Measurements from ENCODE around the gene TMEM175.

TMEM175 gene

GRCh38 chr4:955931-956381 is 23.7 kb downstream of the TMEM175 start:
- H3K4me2 ChIP-seq (ENCODE audit: low read length), result no peak overlapping the region
- H3K9me3 ChIP-seq (ENCODE audit: control insufficient read depth, insufficient read depth, low read length), result no peaks in the 10 kb centered on the region
- H3K4me3 ChIP-seq (ENCODE audit: low read length), result no peak overlapping the region
- H3K4me1 ChIP-seq (ENCODE audit: control insufficient read depth, low read length), result no peaks in the 10 kb centered on the region
- no peaks in the 10 kb centered on the region for H3F3A ChIP-seq (ENCODE audit: control insufficient read depth, insufficient read depth)
- no peaks in the 10 kb centered on the region for H3K27me3 ChIP-seq (ENCODE audit: control insufficient read depth, low read length)
- no peaks in the 10 kb centered on the region for H3K9me2 ChIP-seq (replicated peaks; ENCODE audit: control insufficient read depth, low read length)
- H4K20me1 ChIP-seq (ENCODE audit: control insufficient read depth, insufficient read depth, low read depth, low read length), result no peaks in the 10 kb centered on the region
- H3K79me2 ChIP-seq (ENCODE audit: control insufficient read depth, low read length), result no peaks in the 10 kb centered on the region
- H3K36me3 ChIP-seq (ENCODE audit: control insufficient read depth, low read length), result no peaks in the 10 kb centered on the region
- no peak for TF ChIP-seq CTCF (IDR thresholded peaks at IDR 0.05; ENCODE audit: low read depth, low read length, poor library complexity, severe bottlenecking)
- no peak for TF ChIP-seq EZH2phosphoT487 (IDR thresholded peaks at IDR 0.05; ENCODE audit: borderline replicate concordance, low read length)
- no peak overlapping the region for H3K27ac ChIP-seq (ENCODE audit: low read depth, low read length)

- no peaks in the 10 kb centered on the region for H3K4me1 ChIP-seq (ENCODE audit: control insufficient read depth, low read length)
- no peaks in the 10 kb centered on the region for H3K9me3 ChIP-seq (ENCODE audit: control insufficient read depth, insufficient read depth, low read length)
- H3K4me3 ChIP-seq (ENCODE audit: low read length), result no peak overlapping the region
- no peaks in the 10 kb centered on the region for H3F3A ChIP-seq (ENCODE audit: control insufficient read depth, insufficient read depth)
- no peaks in the 10 kb centered on the region for H3K27me3 ChIP-seq (ENCODE audit: control insufficient read depth, low read length)
- no peaks in the 10 kb centered on the region for H3K36me3 ChIP-seq (ENCODE audit: control insufficient read depth, low read length)
- no peak overlapping the region for H3K4me2 ChIP-seq (ENCODE audit: low read length)
- no peaks in the 10 kb centered on the region for H4K20me1 ChIP-seq (ENCODE audit: control insufficient read depth, insufficient read depth, low read depth, low read length)
- TF ChIP-seq EZH2phosphoT487 (IDR thresholded peaks at IDR 0.05; ENCODE audit: borderline replicate concordance, low read length) (no peak), CTCF (IDR thresholded peaks at IDR 0.05; ENCODE audit: low read depth, low read length, poor library complexity, severe bottlenecking) (no peak)
- no peak overlapping the region for H3K27ac ChIP-seq (ENCODE audit: low read depth, low read length)
- H3K79me2 ChIP-seq (ENCODE audit: control insufficient read depth, low read length), result no peaks in the 10 kb centered on the region
- no peaks in the 10 kb centered on the region for H3K9me2 ChIP-seq (replicated peaks; ENCODE audit: control insufficient read depth, low read length)
These were observed 24.4 kb downstream of the TMEM175 start for GRCh38 chr4:956531-957230.

GRCh38 chr4:957231-957580 is 24.9 kb downstream of the TMEM175 start:
- Histone ChIP-seq H3K9me2 (replicated peaks; ENCODE audit: control insufficient read depth, low read length) (no peaks in the 10 kb centered on the region), H3F3A (ENCODE audit: control insufficient read depth, insufficient read depth) (no peaks in the 10 kb centered on the region), H3K4me2 (ENCODE audit: low read length) (no peak overlapping the region), H3K4me3 (ENCODE audit: low read length) (no peak overlapping the region), H3K9me3 (ENCODE audit: control insufficient read depth, insufficient read depth, low read length) (no peaks in the 10 kb centered on the region), H3K27ac (ENCODE audit: low read depth, low read length) (no peak overlapping the region), H3K79me2 (ENCODE audit: control insufficient read depth, low read length) (no peaks in the 10 kb centered on the region), H4K20me1 (ENCODE audit: control insufficient read depth, insufficient read depth, low read depth, low read length) (no peaks in the 10 kb centered on the region), H3K27me3 (ENCODE audit: control insufficient read depth, low read length) (no peaks in the 10 kb centered on the region), H3K36me3 (ENCODE audit: control insufficient read depth, low read length) (no peaks in the 10 kb centered on the region), H3K4me1 (ENCODE audit: control insufficient read depth, low read length) (no peaks in the 10 kb centered on the region)
- TF ChIP-seq CTCF (IDR thresholded peaks at IDR 0.05; ENCODE audit: low read depth, low read length, poor library complexity, severe bottlenecking) (no peak), EZH2phosphoT487 (IDR thresholded peaks at IDR 0.05; ENCODE audit: borderline replicate concordance, low read length) (no peak)
